ENCODE measurements around the gene NT5DC2. TPM values are rescaled to one million over a fixed set of nuclear protein-coding genes. Genes with fewer than 3 reads are reported as not detected.

The NT5DC2 gene
- total RNA-seq, 1 experiment from 2014 or later = 212 TPM

DNA sequence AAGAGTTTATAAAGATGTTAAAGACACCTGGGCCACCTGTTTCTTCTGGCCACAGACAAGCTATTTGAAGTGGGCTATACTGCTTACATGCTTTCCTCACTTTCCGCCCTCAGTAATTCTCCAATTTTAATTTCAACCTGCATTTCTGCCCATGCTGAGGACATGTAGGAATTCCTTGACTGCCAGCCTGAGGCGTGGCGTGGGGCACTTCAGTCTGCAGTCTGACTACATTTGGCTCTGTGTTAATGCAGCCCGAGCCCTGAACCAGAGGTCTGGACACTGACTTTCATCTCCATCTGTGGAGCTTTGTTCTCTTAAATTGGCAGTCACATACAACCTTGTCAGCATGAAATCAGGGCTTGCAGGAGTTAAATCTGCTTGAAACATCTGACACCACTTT lies 11.3 kb upstream of the NT5DC2 start:
- H3K27me3 ChIP-seq (replicated peaks; ENCODE audit: control insufficient read depth, insufficient read depth, low read length) = no peaks in the 10 kb centered on the region
- H3K4me3 ChIP-seq (ENCODE audit: low read depth, low read length) = no peak overlapping the region
- no peaks in the 10 kb centered on the region for H3K36me3 ChIP-seq (ENCODE audit: control insufficient read depth, insufficient read depth, low read length)
- no peak for TF ChIP-seq CTCF (IDR thresholded peaks at IDR 0.05; ENCODE audit: insufficient read depth in 1 of 2, low read depth in 1 of 2, low read length in 1 of 2, severe bottlenecking in 1 of 2, unreplicated experiment in 1 of 2)
- no peaks in the 10 kb centered on the region for H3K4me1 ChIP-seq
- H3K36me3 Mint-ChIP-seq (ENCODE audit: insufficient read depth, unreplicated experiment) = peaks cover 39% of the 10 kb centered on the region
- H3K27ac Mint-ChIP-seq (ENCODE audit: unreplicated experiment) = no peak overlapping the region
- no peak overlapping the region for H3K4me3 Mint-ChIP-seq (ENCODE audit: unreplicated experiment)
- CTCF ChIA-PET = no interaction called here
- H3K27me3 Mint-ChIP-seq (ENCODE audit: insufficient read depth, unreplicated experiment) = no peaks in the 10 kb centered on the region
- BruUV-seq (replicated peaks) = no TSS peak
- POLR2A ChIA-PET = interaction anchor here (2.6 kb wide), 1 partner anchor 9 kb away, joined by 12 read pairs; the partner anchor contains the start of gene UQCC5
- H3K9me3 ChIP-seq = no peaks in the 10 kb centered on the region
- no peaks in the 10 kb centered on the region for H3K4me1 Mint-ChIP-seq (ENCODE audit: low read depth, unreplicated experiment)
- intact Hi-C loops (cut with micrococcal nuclease; ENCODE audit: unreplicated experiment) = no loop called here
- no peak for DNase-seq
- no peaks in the 10 kb centered on the region for H3K9me3 Mint-ChIP-seq (ENCODE audit: unreplicated experiment)

- Mint-ChIP-seq H3K4me3 (ENCODE audit: unreplicated experiment) (no peak overlapping the region), H3K27ac (ENCODE audit: unreplicated experiment) (no peak overlapping the region), H3K9me3 (ENCODE audit: unreplicated experiment) (no peaks in the 10 kb centered on the region), H3K27me3 (ENCODE audit: insufficient read depth, unreplicated experiment) (no peaks in the 10 kb centered on the region), H3K4me1 (ENCODE audit: low read depth, unreplicated experiment) (peaks cover 20% of the 10 kb centered on the region), H3K36me3 (ENCODE audit: insufficient read depth, unreplicated experiment) (peaks cover 67% of the 10 kb centered on the region)
- intact Hi-C loops (cut with micrococcal nuclease; ENCODE audit: unreplicated experiment) = no loop called here
- H3K27me3 ChIP-seq (replicated peaks; ENCODE audit: control insufficient read depth, insufficient read depth, low read length) = no peaks in the 10 kb centered on the region
- BruUV-seq (replicated peaks) = no TSS peak
- peaks cover 6% of the 10 kb centered on the region; the same call in 1 of the 2 replicates for H3K4me1 ChIP-seq
- no peak for TF ChIP-seq CTCF (IDR thresholded peaks at IDR 0.05; ENCODE audit: insufficient read depth in 1 of 2, low read depth in 1 of 2, low read length in 1 of 2, severe bottlenecking in 1 of 2, unreplicated experiment in 1 of 2)
- no peaks in the 10 kb centered on the region for H3K36me3 ChIP-seq (ENCODE audit: control insufficient read depth, insufficient read depth, low read length)
- DNase-seq = no peak
- H3K9me3 ChIP-seq = no peaks in the 10 kb centered on the region
- CTCF ChIA-PET = no interaction called here
- H3K4me3 ChIP-seq (ENCODE audit: low read depth, low read length) = no peak overlapping the region
- POLR2A ChIA-PET = interaction anchor here (0.7 kb wide), 1 partner anchor 262 kb away, joined by 4 read pairs; the partner anchor contains the start of gene WDR82
Observed at GRCh38 chr3:52541050-52541449, 7.4 kb upstream of the NT5DC2 start.

GRCh38 chr3:52539010-52539653 lies 5.5 kb upstream of the NT5DC2 start:
- H3K4me1 Mint-ChIP-seq (ENCODE audit: low read depth, unreplicated experiment) = peaks cover 32% of the 10 kb centered on the region
- Histone ChIP-seq H3K27me3 (replicated peaks; ENCODE audit: control insufficient read depth, insufficient read depth, low read length) (no peaks in the 10 kb centered on the region), H3K9me3 (no peaks in the 10 kb centered on the region), H3K4me3 (ENCODE audit: low read depth, low read length) (no peak overlapping the region), H3K36me3 (ENCODE audit: control insufficient read depth, insufficient read depth, low read length) (no peaks in the 10 kb centered on the region), H3K4me1 (peaks cover 17% of the 10 kb centered on the region; the same call in 1 of the 2 replicates)
- H3K9me3 Mint-ChIP-seq (ENCODE audit: unreplicated experiment) = no peaks in the 10 kb centered on the region
- intact Hi-C loops (cut with micrococcal nuclease; ENCODE audit: unreplicated experiment) = loop anchor here (10.0 kb wide), 3 partner anchors 84 to 506 kb away; partner anchors contain the start of genes GNL3, NISCH, PBRM1 and SFMBT1
- peak overlapping the region; percentile 18 for H3K27ac Mint-ChIP-seq (ENCODE audit: unreplicated experiment)
- ChIA-PET POLR2A (interaction anchor here (0.7 kb wide), 1 partner anchor 10 kb away, joined by 3 read pairs; no protein-coding TSS in a partner anchor), CTCF (no interaction called here)
- TF ChIP-seq CTCF (IDR thresholded peaks at IDR 0.05; ENCODE audit: insufficient read depth in 1 of 2, low read depth in 1 of 2, low read length in 1 of 2, severe bottlenecking in 1 of 2, unreplicated experiment in 1 of 2) = no peak
- peak overlapping the region; percentile 33 for H3K4me3 Mint-ChIP-seq (ENCODE audit: unreplicated experiment)
- H3K36me3 Mint-ChIP-seq (ENCODE audit: insufficient read depth, unreplicated experiment) = peaks cover 68% of the 10 kb centered on the region
- H3K27me3 Mint-ChIP-seq (ENCODE audit: insufficient read depth, unreplicated experiment) = no peaks in the 10 kb centered on the region
- BruUV-seq (replicated peaks) = no TSS peak
- no peak for DNase-seq

Data from Caco-2 (cell line).